PC-3 (cell line): ENCODE data around the gene C17orf114.

Experiments
- CTCF ChIP-seq: fragments of 300-600 bp; sonication (generic); conservative IDR thresholded peaks from 2 replicates; pipeline ENCODE4 v1.5.1; 2017; ENCODE audit warnings: antibody characterized with exemption, low read depth, mild to moderate bottlenecking, low read length
- EZH2phosphoT487 ChIP-seq: fragments of 300-600 bp; sonication (generic); IDR thresholded peaks from 2 replicates; pipeline ENCODE4 v1.6.1; 2018; ENCODE audit warnings: mild to moderate bottlenecking, antibody characterized with exemption, low read length, borderline replicate concordance

DNA sequence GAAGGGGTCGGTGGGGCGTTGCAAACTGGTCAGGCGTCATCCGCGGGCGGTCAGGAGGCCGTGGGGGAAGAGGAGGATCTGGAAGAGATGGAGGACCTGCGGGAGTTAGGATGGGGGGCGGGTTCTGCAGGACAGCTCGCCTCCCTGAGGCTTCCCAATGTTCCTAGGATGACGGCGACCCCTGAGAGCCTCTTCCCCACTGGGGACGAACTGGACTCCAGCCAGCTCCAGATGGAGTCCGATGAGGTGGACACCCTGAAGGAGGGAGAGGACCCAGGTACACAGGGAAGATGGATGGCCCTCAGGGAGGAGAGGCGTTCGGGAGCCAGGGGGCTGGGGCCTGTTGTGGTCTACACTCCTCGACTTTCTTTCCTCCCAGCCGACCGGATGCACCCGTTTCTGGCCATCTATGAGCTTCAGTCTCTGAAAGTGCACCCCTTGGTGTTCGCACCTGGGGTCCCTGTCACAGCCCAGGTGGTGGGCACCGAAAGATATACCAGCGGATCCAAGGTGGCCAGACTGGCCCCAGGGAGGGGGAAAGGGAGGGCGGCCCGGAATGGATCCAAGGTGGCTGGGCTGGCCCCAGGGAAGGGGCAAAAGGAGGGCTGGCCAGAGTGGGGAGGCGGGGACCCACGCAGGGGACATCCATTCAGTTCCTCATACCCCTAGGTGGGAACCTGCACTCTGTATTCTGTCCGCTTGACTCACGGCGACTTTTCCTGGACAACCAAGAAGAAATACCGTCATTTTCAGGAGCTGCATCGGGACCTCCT is 5.7 kb upstream of the C17orf114 start:
- TF ChIP-seq CTCF, result no peak
- TF ChIP-seq EZH2phosphoT487, result no peak
